Activated CD4-positive, alpha-beta memory T cell treated with anti-CD3 and anti-CD28 coated beads for 36 hours (primary cell): ENCODE results near the gene PACS1. TPM values are rescaled to one million over a fixed set of nuclear protein-coding genes. Genes with fewer than 3 reads are reported as not detected.
"Not testable (repeated sequence)": the region's sequence is repeated elsewhere in the genome, so short reads cannot be mapped to it uniquely, and the experiment has no call there.

Experiments
- CTCF ChIA-PET: fragments of 350-600 bp; sonication (Branson Sonifier 250); formaldehyde crosslinking; loops from one replicate; lab custom pipeline; 2021; ENCODE audit warnings: antibody characterized with exemption, inconsistent platforms; lab: Charles Lee
- POLR2A ChIA-PET: fragments of 350-600 bp; sonication (Branson Sonifier 250); formaldehyde crosslinking; loops from one replicate; lab custom pipeline; 2021; ENCODE audit warnings: antibody characterized with exemption; lab: Charles Lee
- DNase-seq: peaks from one replicate; pipeline ENCODE4 v3.0.0-alpha.2; 2020
- H3K27ac Mint-ChIP-seq: one replicate; pipeline ENCODE4 v1.8.0; 2021; ENCODE audit warnings: mixed read lengths
- H3K27me3 Mint-ChIP-seq: one replicate; pipeline ENCODE4 v1.8.0; 2021; ENCODE audit warnings: mixed read lengths
- H3K36me3 Mint-ChIP-seq: one replicate; pipeline ENCODE4 v1.8.0; 2021; ENCODE audit warnings: mixed read lengths
- H3K4me1 Mint-ChIP-seq: one replicate; pipeline ENCODE4 v1.8.0; 2021; ENCODE audit warnings: low read depth, mixed read lengths
- H3K4me3 Mint-ChIP-seq: one replicate; pipeline ENCODE4 v1.8.0; 2021; ENCODE audit warnings: mild to moderate bottlenecking, mixed read lengths
- H3K9me3 Mint-ChIP-seq: one replicate; pipeline ENCODE4 v1.8.0; 2021; ENCODE audit warnings: mixed read lengths
- intact Hi-C: fragments of 100-400 bp; cut with micrococcal nuclease; formaldehyde crosslinking; loops from one replicate; pipeline ENCODE4 v1.15.1; 2023
- total RNA-seq, 2 experiments: library from RNA; stranded (reverse); gene quantifications; one replicate each; pipeline ENCODE4 v1.2.3, GENCODE V29; 2021

The PACS1 gene
- total RNA-seq, 2 experiments from 2014 or later: 82.0 to 84.1 TPM

GRCh38 chr11:66077927-66078326 lies 7.9 kb downstream of the PACS1 start:
- ChIA-PET CTCF (interaction anchor here (1.7 to 6.5 kb wide), 2 partner anchors 9 to 48 kb away, joined by 6 to 69 read pairs; partner anchors contain the start of gene PACS1), POLR2A (no interaction called here)
- no peak overlapping the region for H3K4me3 Mint-ChIP-seq
- intact Hi-C loops: no loop called here
- H3K4me1 Mint-ChIP-seq: peaks cover 73% of the 10 kb centered on the region
- no peaks in the 10 kb centered on the region for H3K9me3 Mint-ChIP-seq
- no peak for DNase-seq
- H3K36me3 Mint-ChIP-seq: peaks cover 38% of the 10 kb centered on the region
- H3K27ac Mint-ChIP-seq: peak overlapping the region; percentile 95
- no peaks in the 10 kb centered on the region for H3K27me3 Mint-ChIP-seq

GRCh38 chr11:66078949-66079348 lies 8.9 kb downstream of the PACS1 start:
- peaks cover 33% of the 10 kb centered on the region for H3K36me3 Mint-ChIP-seq
- peak overlapping the region; percentile 95 for H3K27ac Mint-ChIP-seq
- H3K27me3 Mint-ChIP-seq, H3K9me3 Mint-ChIP-seq, H3K4me3 Mint-ChIP-seq, intact Hi-C loops: not testable (repeated sequence)
- ChIA-PET CTCF (interaction anchor here (3.1 to 6.5 kb wide), 2 partner anchors 10 to 57 kb away, joined by 11 to 69 read pairs; partner anchors contain the start of gene PACS1), POLR2A (interaction anchor here (3.1 kb wide), 1 partner anchor 9 kb away, joined by 22 read pairs; the partner anchor contains the start of gene PACS1)
- peaks cover 78% of the 10 kb centered on the region for H3K4me1 Mint-ChIP-seq
- DNase-seq: peak; percentile 31

- H3K4me1 Mint-ChIP-seq: peaks cover 83% of the 10 kb centered on the region
- peak overlapping the region; percentile 73 for H3K4me3 Mint-ChIP-seq
- DNase-seq: peak; percentile 80
- H3K36me3 Mint-ChIP-seq: peaks cover 24% of the 10 kb centered on the region
- no peaks in the 10 kb centered on the region for H3K9me3 Mint-ChIP-seq
- POLR2A ChIA-PET: interaction anchor here (0.6 to 3.1 kb wide), 7 partner anchors 9 to 265 kb away, joined by 3 to 22 read pairs (median 3); partner anchors contain the start of gene PACS1
- no peaks in the 10 kb centered on the region for H3K27me3 Mint-ChIP-seq
- CTCF ChIA-PET: interaction anchor here (0.7 to 6.5 kb wide), 4 partner anchors 11 to 56 kb away, joined by 3 to 69 read pairs (median 7); partner anchors contain the start of gene PACS1
- peak overlapping the region; percentile 95 for H3K27ac Mint-ChIP-seq
- intact Hi-C loops: loop anchor here (1.0 to 2.0 kb wide), 4 partner anchors 11 to 57 kb away; no protein-coding TSS in a partner anchor
Observed at GRCh38 chr11:66080055-66080817, 10.2 kb downstream of the PACS1 start.

GRCh38 chr11:66081505-66081904 lies 11.4 kb downstream of the PACS1 start:
- intact Hi-C loops: loop anchor here (1.0 to 2.0 kb wide), 5 partner anchors 8 to 55 kb away; no protein-coding TSS in a partner anchor
- POLR2A ChIA-PET: interaction anchor here (1.1 to 3.1 kb wide), 5 partner anchors 11 to 45 kb away, joined by 3 to 22 read pairs (median 4); partner anchors contain the start of genes PACS1 and SF3B2
- DNase-seq: peak; percentile 86
- peak overlapping the region; percentile 95 for H3K27ac Mint-ChIP-seq
- H3K4me1 Mint-ChIP-seq: peaks cover 88% of the 10 kb centered on the region
- H3K36me3 Mint-ChIP-seq: peaks cover 18% of the 10 kb centered on the region
- CTCF ChIA-PET: interaction anchor here (0.7 to 6.5 kb wide), 7 partner anchors 12 to 170 kb away, joined by 3 to 69 read pairs (median 3); partner anchors contain the start of gene PACS1
- H3K9me3 Mint-ChIP-seq: no peaks in the 10 kb centered on the region
- no peaks in the 10 kb centered on the region for H3K27me3 Mint-ChIP-seq
- peak overlapping the region; percentile 73 for H3K4me3 Mint-ChIP-seq

- intact Hi-C loops: no loop called here
Observed at GRCh38 chr11:66082946-66083698, 13.1 kb downstream of the PACS1 start.

GRCh38 chr11:66083767-66084166 lies 13.7 kb downstream of the PACS1 start:
- Mint-ChIP-seq H3K27ac (peak overlapping the region; percentile 74), H3K27me3 (no peaks in the 10 kb centered on the region), H3K4me1 (peaks cover 88% of the 10 kb centered on the region), H3K9me3 (no peaks in the 10 kb centered on the region), H3K4me3 (no peak overlapping the region), H3K36me3 (peaks cover 8% of the 10 kb centered on the region)
- ChIA-PET POLR2A (no interaction called here), CTCF (interaction anchor here (2.4 kb wide), 1 partner anchor 16 kb away, joined by 10 read pairs; no protein-coding TSS in a partner anchor)
- intact Hi-C loops: no loop called here
- DNase-seq: no peak

More at GRCh38 chr11:66082946-66083698, 13.1 kb downstream of the PACS1 start:
- peak overlapping the region; percentile 74 for H3K27ac Mint-ChIP-seq
- POLR2A ChIA-PET: interaction anchor here (0.8 kb wide), 1 partner anchor 42 kb away, joined by 3 read pairs; no protein-coding TSS in a partner anchor
- no peak overlapping the region for H3K4me3 Mint-ChIP-seq
- peaks cover 88% of the 10 kb centered on the region for H3K4me1 Mint-ChIP-seq
- no peak for DNase-seq
- peaks cover 13% of the 10 kb centered on the region for H3K36me3 Mint-ChIP-seq
- CTCF ChIA-PET: interaction anchor here (1.3 to 6.5 kb wide), 3 partner anchors 14 to 38 kb away, joined by 3 to 69 read pairs (median 10); partner anchors contain the start of gene PACS1
- H3K27me3 Mint-ChIP-seq: no peaks in the 10 kb centered on the region
- no peaks in the 10 kb centered on the region for H3K9me3 Mint-ChIP-seq

- POLR2A ChIA-PET: no interaction called here
- H3K4me3 Mint-ChIP-seq: no peak overlapping the region
- H3K36me3 Mint-ChIP-seq: peaks cover 9% of the 10 kb centered on the region
- no peaks in the 10 kb centered on the region for H3K27me3 Mint-ChIP-seq
- no peaks in the 10 kb centered on the region for H3K9me3 Mint-ChIP-seq
- CTCF ChIA-PET: interaction anchor here (1.0 to 2.4 kb wide), 4 partner anchors 17 to 50 kb away, joined by 3 to 10 read pairs (median 4); no protein-coding TSS in a partner anchor
- peak overlapping the region; percentile 74 for H3K27ac Mint-ChIP-seq
- peaks cover 86% of the 10 kb centered on the region for H3K4me1 Mint-ChIP-seq
- intact Hi-C loops: no loop called here
- DNase-seq: no peak
Observed at GRCh38 chr11:66084821-66085475, 14.9 kb downstream of the PACS1 start.

GRCh38 chr11:66087148-66087908 lies 17.3 kb downstream of the PACS1 start:
- intact Hi-C loops: no loop called here
- ChIA-PET CTCF (no interaction called here), POLR2A (no interaction called here)
- Mint-ChIP-seq H3K9me3 (no peaks in the 10 kb centered on the region), H3K4me1 (peaks cover 67% of the 10 kb centered on the region), H3K27me3 (no peaks in the 10 kb centered on the region), H3K27ac (peak overlapping the region; percentile 23), H3K36me3 (peaks cover 5% of the 10 kb centered on the region), H3K4me3 (no peak overlapping the region)
- no peak for DNase-seq

- H3K27me3 Mint-ChIP-seq: no peaks in the 10 kb centered on the region
- no peak overlapping the region for H3K4me3 Mint-ChIP-seq
- POLR2A ChIA-PET: interaction anchor here (1.4 kb wide), 1 partner anchor 9 kb away, joined by 8 read pairs; no protein-coding TSS in a partner anchor
- intact Hi-C loops: no loop called here
- CTCF ChIA-PET: interaction anchor here (0.6 kb wide), 1 partner anchor 274 kb away, joined by 3 read pairs; no protein-coding TSS in a partner anchor
- peaks cover 7% of the 10 kb centered on the region for H3K36me3 Mint-ChIP-seq
- no peaks in the 10 kb centered on the region for H3K9me3 Mint-ChIP-seq
- peaks cover 52% of the 10 kb centered on the region for H3K4me1 Mint-ChIP-seq
- DNase-seq: no peak
- no peak overlapping the region for H3K27ac Mint-ChIP-seq
Observed at GRCh38 chr11:66089067-66089466, 19.0 kb downstream of the PACS1 start.

- Mint-ChIP-seq H3K4me1 (peaks cover 40% of the 10 kb centered on the region), H3K4me3 (no peak overlapping the region), H3K9me3 (no peaks in the 10 kb centered on the region), H3K27ac (no peak overlapping the region), H3K27me3 (no peaks in the 10 kb centered on the region), H3K36me3 (peaks cover 7% of the 10 kb centered on the region)
- intact Hi-C loops: no loop called here
- CTCF ChIA-PET: no interaction called here
- no peak for DNase-seq
- POLR2A ChIA-PET: no interaction called here
Observed at GRCh38 chr11:66090288-66090687, 20.2 kb downstream of the PACS1 start.
